ENCODE results near the gene HDHD5. TPM values are rescaled to one million over a fixed set of nuclear protein-coding genes. Genes with fewer than 3 reads are reported as not detected.

The HDHD5 gene
- total RNA-seq, 1 experiment from 2014 or later, result 51.8 TPM

- no TSS peak for BruUV-seq (replicated peaks)
- Mint-ChIP-seq H3K4me3 (ENCODE audit: unreplicated experiment) (no peak overlapping the region), H3K27me3 (ENCODE audit: insufficient read depth, unreplicated experiment) (no peaks in the 10 kb centered on the region), H3K4me1 (ENCODE audit: insufficient read depth, unreplicated experiment) (no peaks in the 10 kb centered on the region), H3K27ac (ENCODE audit: low read depth, unreplicated experiment) (no peak overlapping the region), H3K9me3 (ENCODE audit: unreplicated experiment) (no peaks in the 10 kb centered on the region), H3K36me3 (ENCODE audit: insufficient read depth, unreplicated experiment) (peaks cover 35% of the 10 kb centered on the region)
- ChIA-PET POLR2A (no interaction called here), CTCF (interaction anchor here (1.0 to 1.3 kb wide), 4 partner anchors 9 to 405 kb away, joined by 3 to 7 read pairs (median 4); no protein-coding TSS in a partner anchor)
- DNase-seq (ENCODE audit: unreplicated experiment), result no peak
- no peak for TF ChIP-seq CTCF (IDR thresholded peaks at IDR 0.05; ENCODE audit: unreplicated experiment)
- intact Hi-C loops (cut with micrococcal nuclease), result no loop called here
Measured at GRCh38 chr22:17096071-17096470, 63.0 kb downstream of the HDHD5 start.

DNA sequence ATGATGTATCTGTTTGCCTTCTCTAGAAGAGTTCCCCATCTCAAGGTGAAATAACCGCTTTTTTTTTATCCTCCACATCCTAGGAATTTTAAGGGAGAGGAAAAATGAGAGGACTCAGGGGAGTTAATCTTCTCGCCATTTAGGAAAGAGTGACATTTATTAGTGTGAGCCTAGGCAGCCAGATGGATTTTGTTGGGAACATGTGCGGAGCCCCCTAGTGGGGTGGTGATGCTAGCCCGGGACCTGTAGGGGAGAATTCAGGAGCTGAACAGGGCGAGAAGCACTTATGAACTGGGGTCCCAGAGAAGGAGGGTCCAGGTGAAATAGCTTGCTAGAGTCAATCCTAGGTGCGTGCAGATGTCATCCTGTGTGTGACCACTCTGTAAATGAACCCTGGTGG is 63.5 kb downstream of the HDHD5 start:
- Mint-ChIP-seq H3K27ac (ENCODE audit: low read depth, unreplicated experiment) (no peak overlapping the region), H3K9me3 (ENCODE audit: unreplicated experiment) (no peaks in the 10 kb centered on the region), H3K36me3 (ENCODE audit: insufficient read depth, unreplicated experiment) (peaks cover 30% of the 10 kb centered on the region), H3K27me3 (ENCODE audit: insufficient read depth, unreplicated experiment) (no peaks in the 10 kb centered on the region), H3K4me3 (ENCODE audit: unreplicated experiment) (no peak overlapping the region), H3K4me1 (ENCODE audit: insufficient read depth, unreplicated experiment) (no peaks in the 10 kb centered on the region)
- ChIA-PET POLR2A (no interaction called here), CTCF (interaction anchor here (0.7 to 1.3 kb wide), 8 partner anchors 8 to 406 kb away, joined by 3 to 7 read pairs (median 4); no protein-coding TSS in a partner anchor)
- DNase-seq (ENCODE audit: unreplicated experiment), result no peak
- intact Hi-C loops (cut with micrococcal nuclease), result no loop called here
- peak; percentile 16 for TF ChIP-seq CTCF (IDR thresholded peaks at IDR 0.05; ENCODE audit: unreplicated experiment)
- BruUV-seq (replicated peaks), result no TSS peak

DNA sequence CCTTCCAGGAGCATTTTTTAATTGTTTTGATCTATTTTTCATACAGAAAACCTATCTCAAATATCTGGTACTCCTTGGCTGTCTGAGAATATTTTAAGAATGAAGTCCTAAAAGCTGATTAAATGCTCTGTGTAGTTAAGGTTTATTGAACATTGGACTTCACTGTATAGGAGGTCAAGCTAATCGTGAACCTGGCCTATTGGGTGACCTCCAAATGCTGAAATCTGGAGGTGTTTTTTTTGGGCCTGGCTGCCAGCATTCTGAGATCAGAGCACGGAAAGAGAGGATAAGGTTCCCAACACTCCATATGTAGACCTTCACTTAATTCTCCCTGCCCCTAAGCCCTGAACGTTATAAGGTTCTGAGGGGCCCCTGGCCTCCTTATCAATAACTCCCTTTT is 66.0 kb downstream of the HDHD5 start:
- POLR2A ChIA-PET, result interaction anchor here (0.6 to 1.2 kb wide), 2 partner anchors 8 to 44 kb away, joined by 3 read pairs; no protein-coding TSS in a partner anchor
- TF ChIP-seq CTCF (IDR thresholded peaks at IDR 0.05; ENCODE audit: unreplicated experiment), result no peak
- CTCF ChIA-PET, result interaction anchor here (0.6 to 1.4 kb wide), 3 partner anchors 10 to 409 kb away, joined by 3 to 5 read pairs (median 4); no protein-coding TSS in a partner anchor
- intact Hi-C loops (cut with micrococcal nuclease), result no loop called here
- DNase-seq (ENCODE audit: unreplicated experiment), result no peak
- peaks cover 5% of the 10 kb centered on the region for H3K36me3 Mint-ChIP-seq (ENCODE audit: insufficient read depth, unreplicated experiment)
- no TSS peak for BruUV-seq (replicated peaks)
- no peak overlapping the region for H3K4me3 Mint-ChIP-seq (ENCODE audit: unreplicated experiment)
- no peak overlapping the region for H3K27ac Mint-ChIP-seq (ENCODE audit: low read depth, unreplicated experiment)
- no peaks in the 10 kb centered on the region for H3K27me3 Mint-ChIP-seq (ENCODE audit: insufficient read depth, unreplicated experiment)
- no peaks in the 10 kb centered on the region for H3K4me1 Mint-ChIP-seq (ENCODE audit: insufficient read depth, unreplicated experiment)
- no peaks in the 10 kb centered on the region for H3K9me3 Mint-ChIP-seq (ENCODE audit: unreplicated experiment)

GRCh38 chr22:17091851-17092250 is 67.2 kb downstream of the HDHD5 start:
- no peak for DNase-seq (ENCODE audit: unreplicated experiment)
- Mint-ChIP-seq H3K36me3 (ENCODE audit: insufficient read depth, unreplicated experiment) (peaks cover 2% of the 10 kb centered on the region), H3K4me1 (ENCODE audit: insufficient read depth, unreplicated experiment) (peaks cover 5% of the 10 kb centered on the region), H3K4me3 (ENCODE audit: unreplicated experiment) (no peak overlapping the region), H3K9me3 (ENCODE audit: unreplicated experiment) (no peaks in the 10 kb centered on the region), H3K27me3 (ENCODE audit: insufficient read depth, unreplicated experiment) (no peaks in the 10 kb centered on the region), H3K27ac (ENCODE audit: low read depth, unreplicated experiment) (no peak overlapping the region)
- ChIA-PET CTCF (interaction anchor here (0.6 to 0.8 kb wide), 3 partner anchors 18 to 89 kb away, joined by 3 to 4 read pairs (median 3); no protein-coding TSS in a partner anchor), POLR2A (interaction anchor here (0.7 kb wide), 1 partner anchor 513 kb away, joined by 3 read pairs; no protein-coding TSS in a partner anchor)
- intact Hi-C loops (cut with micrococcal nuclease), result no loop called here
- TF ChIP-seq CTCF (IDR thresholded peaks at IDR 0.05; ENCODE audit: unreplicated experiment), result no peak
- BruUV-seq (replicated peaks), result no TSS peak
